ENCODE results near the gene RPS18.

DNA sequence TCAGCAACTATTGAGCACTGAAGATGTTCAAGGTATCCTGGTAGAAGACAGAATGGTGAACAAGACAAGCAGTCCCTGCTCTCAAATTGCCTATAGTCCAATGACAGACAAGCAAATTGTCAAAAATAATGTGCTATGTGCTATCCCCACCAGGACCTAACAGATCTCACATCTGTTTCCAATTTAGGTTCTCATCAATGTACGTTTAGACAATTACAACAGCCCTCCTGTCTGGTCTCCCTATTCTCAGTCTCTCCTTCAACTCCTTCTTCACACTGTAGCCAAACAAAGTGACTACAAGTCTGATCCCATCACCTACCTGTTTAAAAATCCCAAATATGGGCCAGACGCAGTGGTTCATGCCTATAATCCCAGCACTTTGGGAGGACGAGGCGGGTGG, 34.5 kb downstream of the RPS18 start:
- no peak for TF ChIP-seq CBFB (CRISPR knock-in tag; IDR thresholded peaks at IDR 0.05)
- no peak for TF ChIP-seq KLF9 (CRISPR knock-in tag; IDR thresholded peaks at IDR 0.05; ENCODE audit: low read depth)
- TF ChIP-seq, protein P1, sequence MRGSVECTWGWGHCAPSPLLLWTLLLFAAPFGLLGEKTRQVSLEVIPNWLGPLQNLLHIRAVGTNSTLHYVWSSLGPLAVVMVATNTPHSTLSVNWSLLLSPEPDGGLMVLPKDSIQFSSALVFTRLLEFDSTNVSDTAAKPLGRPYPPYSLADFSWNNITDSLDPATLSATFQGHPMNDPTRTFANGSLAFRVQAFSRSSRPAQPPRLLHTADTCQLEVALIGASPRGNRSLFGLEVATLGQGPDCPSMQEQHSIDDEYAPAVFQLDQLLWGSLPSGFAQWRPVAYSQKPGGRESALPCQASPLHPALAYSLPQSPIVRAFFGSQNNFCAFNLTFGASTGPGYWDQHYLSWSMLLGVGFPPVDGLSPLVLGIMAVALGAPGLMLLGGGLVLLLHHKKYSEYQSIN (CRISPR knock-in tag; IDR thresholded peaks at IDR 0.05; ENCODE audit: borderline replicate concordance): no peak
- TF ChIP-seq MAFF (IDR thresholded peaks at IDR 0.05; ENCODE audit: low read depth, low read length): no peak
- TF ChIP-seq, protein P2, sequence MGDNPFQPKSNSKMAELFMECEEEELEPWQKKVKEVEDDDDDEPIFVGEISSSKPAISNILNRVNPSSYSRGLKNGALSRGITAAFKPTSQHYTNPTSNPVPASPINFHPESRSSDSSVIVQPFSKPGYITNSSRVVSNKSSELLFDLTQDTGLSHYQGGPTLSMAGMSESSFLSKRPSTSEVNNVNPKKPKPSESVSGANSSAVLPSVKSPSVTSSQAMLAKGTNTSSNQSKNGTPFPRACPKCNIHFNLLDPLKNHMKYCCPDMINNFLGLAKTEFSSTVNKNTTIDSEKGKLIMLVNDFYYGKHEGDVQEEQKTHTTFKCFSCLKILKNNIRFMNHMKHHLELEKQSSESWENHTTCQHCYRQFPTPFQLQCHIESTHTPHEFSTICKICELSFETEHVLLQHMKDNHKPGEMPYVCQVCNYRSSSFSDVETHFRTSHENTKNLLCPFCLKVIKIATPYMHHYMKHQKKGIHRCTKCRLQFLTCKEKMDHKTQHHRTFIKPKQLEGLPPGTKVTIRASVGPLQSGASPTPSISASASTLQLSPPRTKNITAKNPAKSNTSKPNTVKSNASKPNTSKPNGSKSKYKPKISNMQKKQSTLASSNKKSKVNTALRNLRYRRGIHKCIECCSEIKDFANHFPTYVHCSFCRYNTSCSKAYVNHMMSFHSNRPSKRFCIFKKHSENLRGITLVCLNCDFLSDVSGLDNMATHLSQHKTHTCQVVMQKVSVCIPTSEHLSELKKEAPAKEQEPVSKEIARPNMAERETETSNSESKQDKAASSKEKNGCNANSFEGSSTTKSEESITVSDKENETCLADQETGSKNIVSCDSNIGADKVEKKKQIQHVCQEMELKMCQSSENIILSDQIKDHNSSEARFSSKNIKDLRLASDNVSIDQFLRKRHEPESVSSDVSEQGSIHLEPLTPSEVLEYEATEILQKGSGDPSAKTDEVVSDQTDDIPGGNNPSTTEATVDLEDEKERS (CRISPR knock-in tag; IDR thresholded peaks at IDR 0.05): no peak
- TF ChIP-seq, protein P3, sequence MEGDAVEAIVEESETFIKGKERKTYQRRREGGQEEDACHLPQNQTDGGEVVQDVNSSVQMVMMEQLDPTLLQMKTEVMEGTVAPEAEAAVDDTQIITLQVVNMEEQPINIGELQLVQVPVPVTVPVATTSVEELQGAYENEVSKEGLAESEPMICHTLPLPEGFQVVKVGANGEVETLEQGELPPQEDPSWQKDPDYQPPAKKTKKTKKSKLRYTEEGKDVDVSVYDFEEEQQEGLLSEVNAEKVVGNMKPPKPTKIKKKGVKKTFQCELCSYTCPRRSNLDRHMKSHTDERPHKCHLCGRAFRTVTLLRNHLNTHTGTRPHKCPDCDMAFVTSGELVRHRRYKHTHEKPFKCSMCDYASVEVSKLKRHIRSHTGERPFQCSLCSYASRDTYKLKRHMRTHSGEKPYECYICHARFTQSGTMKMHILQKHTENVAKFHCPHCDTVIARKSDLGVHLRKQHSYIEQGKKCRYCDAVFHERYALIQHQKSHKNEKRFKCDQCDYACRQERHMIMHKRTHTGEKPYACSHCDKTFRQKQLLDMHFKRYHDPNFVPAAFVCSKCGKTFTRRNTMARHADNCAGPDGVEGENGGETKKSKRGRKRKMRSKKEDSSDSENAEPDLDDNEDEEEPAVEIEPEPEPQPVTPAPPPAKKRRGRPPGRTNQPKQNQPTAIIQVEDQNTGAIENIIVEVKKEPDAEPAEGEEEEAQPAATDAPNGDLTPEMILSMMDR (CRISPR knock-in tag; IDR thresholded peaks at IDR 0.05): no peak
- TF ChIP-seq, protein P4, sequence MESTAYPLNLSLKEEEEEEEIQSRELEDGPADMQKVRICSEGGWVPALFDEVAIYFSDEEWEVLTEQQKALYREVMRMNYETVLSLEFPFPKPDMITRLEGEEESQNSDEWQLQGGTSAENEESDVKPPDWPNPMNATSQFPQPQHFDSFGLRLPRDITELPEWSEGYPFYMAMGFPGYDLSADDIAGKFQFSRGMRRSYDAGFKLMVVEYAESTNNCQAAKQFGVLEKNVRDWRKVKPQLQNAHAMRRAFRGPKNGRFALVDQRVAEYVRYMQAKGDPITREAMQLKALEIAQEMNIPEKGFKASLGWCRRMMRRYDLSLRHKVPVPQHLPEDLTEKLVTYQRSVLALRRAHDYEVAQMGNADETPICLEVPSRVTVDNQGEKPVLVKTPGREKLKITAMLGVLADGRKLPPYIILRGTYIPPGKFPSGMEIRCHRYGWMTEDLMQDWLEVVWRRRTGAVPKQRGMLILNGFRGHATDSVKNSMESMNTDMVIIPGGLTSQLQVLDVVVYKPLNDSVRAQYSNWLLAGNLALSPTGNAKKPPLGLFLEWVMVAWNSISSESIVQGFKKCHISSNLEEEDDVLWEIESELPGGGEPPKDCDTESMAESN (CRISPR knock-in tag; conservative IDR thresholded peaks at IDR 0.05): no peak
- TF ChIP-seq, protein P5, sequence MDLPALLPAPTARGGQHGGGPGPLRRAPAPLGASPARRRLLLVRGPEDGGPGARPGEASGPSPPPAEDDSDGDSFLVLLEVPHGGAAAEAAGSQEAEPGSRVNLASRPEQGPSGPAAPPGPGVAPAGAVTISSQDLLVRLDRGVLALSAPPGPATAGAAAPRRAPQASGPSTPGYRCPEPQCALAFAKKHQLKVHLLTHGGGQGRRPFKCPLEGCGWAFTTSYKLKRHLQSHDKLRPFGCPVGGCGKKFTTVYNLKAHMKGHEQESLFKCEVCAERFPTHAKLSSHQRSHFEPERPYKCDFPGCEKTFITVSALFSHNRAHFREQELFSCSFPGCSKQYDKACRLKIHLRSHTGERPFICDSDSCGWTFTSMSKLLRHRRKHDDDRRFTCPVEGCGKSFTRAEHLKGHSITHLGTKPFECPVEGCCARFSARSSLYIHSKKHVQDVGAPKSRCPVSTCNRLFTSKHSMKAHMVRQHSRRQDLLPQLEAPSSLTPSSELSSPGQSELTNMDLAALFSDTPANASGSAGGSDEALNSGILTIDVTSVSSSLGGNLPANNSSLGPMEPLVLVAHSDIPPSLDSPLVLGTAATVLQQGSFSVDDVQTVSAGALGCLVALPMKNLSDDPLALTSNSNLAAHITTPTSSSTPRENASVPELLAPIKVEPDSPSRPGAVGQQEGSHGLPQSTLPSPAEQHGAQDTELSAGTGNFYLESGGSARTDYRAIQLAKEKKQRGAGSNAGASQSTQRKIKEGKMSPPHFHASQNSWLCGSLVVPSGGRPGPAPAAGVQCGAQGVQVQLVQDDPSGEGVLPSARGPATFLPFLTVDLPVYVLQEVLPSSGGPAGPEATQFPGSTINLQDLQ (CRISPR knock-in tag; IDR thresholded peaks at IDR 0.05): no peak
- no peak for TF ChIP-seq EP300 (IDR thresholded peaks at IDR 0.05; ENCODE audit: low read depth in 2 of 2, low read length in 2 of 2)
- TF ChIP-seq EP300 (CRISPR knock-in tag; IDR thresholded peaks at IDR 0.05; ENCODE audit: borderline replicate concordance): no peak
- TF ChIP-seq EZH2 (conservative IDR thresholded peaks at IDR 0.05; ENCODE audit: low read depth, low read length): no peak

Measured in HepG2 (cell line).